ENCODE measurements around the gene UBE3B. TPM values are rescaled to one million over a fixed set of nuclear protein-coding genes. Genes with fewer than 3 reads are reported as not detected.

Gene UBE3B
- polyA plus RNA-seq, 1 experiment, result 43.9 TPM

DNA sequence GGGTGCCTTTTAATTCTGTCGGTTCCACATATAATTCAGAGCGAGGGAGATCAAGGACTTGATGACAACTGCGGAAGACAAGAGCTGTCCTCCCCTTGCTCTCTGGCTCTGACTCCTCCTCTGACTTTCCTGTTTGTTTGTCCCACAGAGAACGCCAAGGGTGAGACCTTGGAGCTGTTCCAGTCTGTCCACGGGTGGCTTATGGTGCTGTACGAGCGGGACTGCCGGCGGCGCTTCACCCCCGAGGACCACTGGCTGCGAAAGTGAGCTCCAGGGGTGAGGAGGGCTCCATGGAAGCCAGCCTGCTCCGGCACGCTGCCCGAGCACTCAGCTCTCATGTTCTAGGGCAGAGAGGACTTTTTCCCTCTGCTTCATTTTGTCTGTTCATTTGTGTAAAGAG is 32.8 kb downstream of the UBE3B start:
- POLR2A ChIA-PET, result no interaction called here
- Histone ChIP-seq H3K4me3 (ENCODE audit: low read depth, low read length) (no peak overlapping the region), H3K36me3 (ENCODE audit: control insufficient read depth, insufficient read depth, low read length) (peaks cover 49% of the 10 kb centered on the region), H3K27me3 (ENCODE audit: control insufficient read depth, insufficient read depth, low read length) (no peaks in the 10 kb centered on the region)
- DNase-seq (ENCODE audit: low read depth), result no peak
- CTCF ChIA-PET, result interaction anchor here (0.9 to 2.0 kb wide), 4 partner anchors 7 to 80 kb away, joined by 3 to 7 read pairs (median 4); no protein-coding TSS in a partner anchor
- TF ChIP-seq, protein P1, sequence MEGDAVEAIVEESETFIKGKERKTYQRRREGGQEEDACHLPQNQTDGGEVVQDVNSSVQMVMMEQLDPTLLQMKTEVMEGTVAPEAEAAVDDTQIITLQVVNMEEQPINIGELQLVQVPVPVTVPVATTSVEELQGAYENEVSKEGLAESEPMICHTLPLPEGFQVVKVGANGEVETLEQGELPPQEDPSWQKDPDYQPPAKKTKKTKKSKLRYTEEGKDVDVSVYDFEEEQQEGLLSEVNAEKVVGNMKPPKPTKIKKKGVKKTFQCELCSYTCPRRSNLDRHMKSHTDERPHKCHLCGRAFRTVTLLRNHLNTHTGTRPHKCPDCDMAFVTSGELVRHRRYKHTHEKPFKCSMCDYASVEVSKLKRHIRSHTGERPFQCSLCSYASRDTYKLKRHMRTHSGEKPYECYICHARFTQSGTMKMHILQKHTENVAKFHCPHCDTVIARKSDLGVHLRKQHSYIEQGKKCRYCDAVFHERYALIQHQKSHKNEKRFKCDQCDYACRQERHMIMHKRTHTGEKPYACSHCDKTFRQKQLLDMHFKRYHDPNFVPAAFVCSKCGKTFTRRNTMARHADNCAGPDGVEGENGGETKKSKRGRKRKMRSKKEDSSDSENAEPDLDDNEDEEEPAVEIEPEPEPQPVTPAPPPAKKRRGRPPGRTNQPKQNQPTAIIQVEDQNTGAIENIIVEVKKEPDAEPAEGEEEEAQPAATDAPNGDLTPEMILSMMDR (IDR thresholded peaks at IDR 0.05; ENCODE audit: insufficient read depth, low read depth, low read length), result no peak

DNA sequence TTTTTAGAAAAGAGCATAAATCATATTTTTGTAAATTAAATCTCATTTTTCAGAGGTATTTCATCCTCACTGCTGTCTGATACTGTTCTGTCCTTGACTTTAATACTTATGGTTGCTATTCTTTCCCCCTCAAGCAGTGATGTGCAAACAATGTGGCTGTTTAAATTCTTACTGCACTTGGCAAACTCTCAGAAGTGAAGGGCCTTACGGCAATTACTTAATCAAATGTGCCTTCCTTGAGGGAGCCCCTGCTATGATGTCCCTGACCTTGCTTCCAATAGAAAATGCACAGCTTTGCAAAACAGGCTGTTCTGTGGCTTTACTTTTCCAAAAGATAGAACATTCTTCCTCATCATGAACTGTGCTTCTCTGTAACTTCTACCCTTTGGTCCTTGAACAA is 35.2 kb downstream of the UBE3B start:
- Histone ChIP-seq H3K36me3 (ENCODE audit: control insufficient read depth, insufficient read depth, low read length) (peaks cover 43% of the 10 kb centered on the region), H3K4me3 (ENCODE audit: low read depth, low read length) (no peak overlapping the region), H3K27me3 (ENCODE audit: control insufficient read depth, insufficient read depth, low read length) (no peaks in the 10 kb centered on the region)
- no peak for DNase-seq (ENCODE audit: low read depth)
- ChIA-PET POLR2A (no interaction called here), CTCF (interaction anchor here (0.6 to 1.2 kb wide), 4 partner anchors 8 to 86 kb away, joined by 3 to 4 read pairs (median 3); no protein-coding TSS in a partner anchor)
- TF ChIP-seq, protein P1 (IDR thresholded peaks at IDR 0.05; ENCODE audit: insufficient read depth, low read depth, low read length), result no peak

DNA sequence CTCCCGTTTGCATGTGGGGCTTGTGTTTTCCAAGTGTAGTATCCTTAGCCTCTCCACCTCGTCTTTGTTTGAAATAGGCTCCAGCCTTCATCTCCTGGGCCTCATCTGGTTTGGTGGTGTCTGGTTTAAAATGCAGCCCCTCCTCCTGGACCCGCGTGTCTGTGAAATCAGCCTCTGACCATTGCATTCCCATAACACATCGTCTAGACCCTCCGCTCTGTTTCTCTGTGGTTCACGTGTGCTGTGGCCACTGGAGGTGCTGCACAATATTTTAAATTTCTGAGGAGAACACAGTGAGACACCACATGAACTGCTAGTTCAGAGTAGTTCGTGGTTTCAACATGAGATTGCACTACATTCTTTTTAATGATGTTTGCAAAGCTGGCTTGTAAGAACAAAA is 35.6 kb downstream of the UBE3B start:
- no peak for DNase-seq (ENCODE audit: low read depth)
- Histone ChIP-seq H3K36me3 (ENCODE audit: control insufficient read depth, insufficient read depth, low read length) (peaks cover 43% of the 10 kb centered on the region), H3K4me3 (ENCODE audit: low read depth, low read length) (no peak overlapping the region), H3K27me3 (ENCODE audit: control insufficient read depth, insufficient read depth, low read length) (no peaks in the 10 kb centered on the region)
- POLR2A ChIA-PET, result no interaction called here
- CTCF ChIA-PET, result interaction anchor here (0.6 to 1.2 kb wide), 4 partner anchors 11 to 86 kb away, joined by 3 to 4 read pairs (median 3); no protein-coding TSS in a partner anchor
- TF ChIP-seq, protein P1 (IDR thresholded peaks at IDR 0.05; ENCODE audit: insufficient read depth, low read depth, low read length), result no peak

DNA sequence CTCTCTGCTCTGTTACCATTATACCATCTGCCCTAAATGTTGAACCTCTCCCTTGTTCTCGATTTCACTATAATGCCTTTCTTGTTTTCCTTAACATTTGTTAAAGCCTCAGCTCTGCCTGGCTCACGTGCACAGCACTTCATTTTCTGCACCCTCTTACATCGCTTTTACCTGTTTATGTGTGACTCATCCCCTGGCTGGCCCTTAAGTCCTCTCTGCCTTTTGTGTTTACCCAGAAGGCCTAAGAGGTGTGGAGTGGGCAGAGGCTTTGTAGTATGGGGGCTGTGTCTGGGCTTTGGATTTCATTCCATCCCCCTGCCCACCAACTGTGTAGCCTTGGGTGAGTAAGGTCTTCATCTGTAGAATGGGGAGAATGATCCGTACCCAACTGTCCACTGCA is 36.5 kb downstream of the UBE3B start:
- H3K36me3 ChIP-seq (ENCODE audit: control insufficient read depth, insufficient read depth, low read length), result peaks cover 40% of the 10 kb centered on the region
- no peak for DNase-seq (ENCODE audit: low read depth)
- no peak overlapping the region for H3K4me3 ChIP-seq (ENCODE audit: low read depth, low read length)
- TF ChIP-seq, protein P1 (IDR thresholded peaks at IDR 0.05; ENCODE audit: insufficient read depth, low read depth, low read length), result no peak
- CTCF ChIA-PET, result interaction anchor here (0.6 to 1.2 kb wide), 3 partner anchors 10 to 260 kb away, joined by 3 to 4 read pairs (median 3); no protein-coding TSS in a partner anchor
- POLR2A ChIA-PET, result no interaction called here
- no peaks in the 10 kb centered on the region for H3K27me3 ChIP-seq (ENCODE audit: control insufficient read depth, insufficient read depth, low read length)

DNA sequence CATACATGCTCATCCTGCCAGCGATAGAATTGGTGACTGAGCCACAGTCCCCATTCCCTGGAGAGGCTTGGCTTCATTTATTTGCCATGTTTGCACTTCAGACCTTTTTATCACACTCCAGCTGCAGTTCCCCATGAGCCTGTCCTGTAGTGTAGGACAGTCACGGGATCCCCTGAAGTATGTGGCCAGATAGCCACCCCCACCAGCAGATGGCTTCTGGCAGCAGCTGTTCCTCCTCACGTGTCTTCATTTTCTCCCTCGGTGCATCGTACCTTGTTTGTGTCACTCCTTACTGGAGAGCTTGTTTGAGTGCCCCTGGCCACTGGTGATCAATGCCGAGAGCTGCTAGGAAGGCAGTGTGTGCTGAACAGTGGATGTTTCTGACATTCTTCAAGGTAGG is 40.2 kb downstream of the UBE3B start:
- CTCF ChIA-PET, result interaction anchor here (1.0 to 7.5 kb wide), 8 partner anchors 9 to 328 kb away, joined by 3 to 77 read pairs (median 8); no protein-coding TSS in a partner anchor
- Histone ChIP-seq H3K4me3 (ENCODE audit: low read depth, low read length) (no peak overlapping the region), H3K27me3 (ENCODE audit: control insufficient read depth, insufficient read depth, low read length) (no peaks in the 10 kb centered on the region), H3K36me3 (ENCODE audit: control insufficient read depth, insufficient read depth, low read length) (peaks cover 46% of the 10 kb centered on the region)
- DNase-seq (ENCODE audit: low read depth), result no peak
- POLR2A ChIA-PET, result no interaction called here
- TF ChIP-seq, protein P1 (IDR thresholded peaks at IDR 0.05; ENCODE audit: insufficient read depth, low read depth, low read length), result no peak
